GM19023 (cell line): Measurements from ENCODE around the gene C14orf180.

Source experiments
- ATAC-seq: cut with Tn5 transposase; IDR thresholded peaks from one replicate; pipeline ENCODE4 v1.9.1; 2021; ENCODE audit warnings: mild to moderate bottlenecking, moderate library complexity; ENCODE audit not compliant: unreplicated experiment

C14orf180 gene

GRCh38 chr14:104592292-104592672 is 12.7 kb downstream of the C14orf180 start:
- no peak for ATAC-seq

- no peak for ATAC-seq
Observed at GRCh38 chr14:104592785-104593184, 13.2 kb downstream of the C14orf180 start.

- no peak for ATAC-seq
Observed at GRCh38 chr14:104593241-104593701, 13.7 kb downstream of the C14orf180 start.

- ATAC-seq = no peak
Observed at GRCh38 chr14:104593710-104594136, 14.2 kb downstream of the C14orf180 start.

- no peak for ATAC-seq
Observed at GRCh38 chr14:104594310-104595046, 14.9 kb downstream of the C14orf180 start.

GRCh38 chr14:104595116-104595675 is 15.6 kb downstream of the C14orf180 start:
- no peak for ATAC-seq

GRCh38 chr14:104595911-104596450 is 16.4 kb downstream of the C14orf180 start:
- no peak for ATAC-seq

- no peak for ATAC-seq
Observed at GRCh38 chr14:104596451-104596918, 16.9 kb downstream of the C14orf180 start.

- no peak for ATAC-seq
Observed at GRCh38 chr14:104596927-104597351, 17.4 kb downstream of the C14orf180 start.

GRCh38 chr14:104597576-104597975 is 18.0 kb downstream of the C14orf180 start:
- no peak for ATAC-seq

GRCh38 chr14:104598039-104598909 is 18.7 kb downstream of the C14orf180 start:
- no peak for ATAC-seq

- no peak for ATAC-seq
Observed at GRCh38 chr14:104598910-104599273, 19.3 kb downstream of the C14orf180 start.

GRCh38 chr14:104599446-104599845 is 19.9 kb downstream of the C14orf180 start:
- ATAC-seq = no peak

GRCh38 chr14:104600141-104600643 is 20.6 kb downstream of the C14orf180 start:
- ATAC-seq = no peak

GRCh38 chr14:104600805-104601204 is 21.2 kb downstream of the C14orf180 start:
- ATAC-seq = no peak

GRCh38 chr14:104601786-104602185 is 22.2 kb downstream of the C14orf180 start:
- no peak for ATAC-seq

GRCh38 chr14:104602315-104602932 is 22.9 kb downstream of the C14orf180 start:
- ATAC-seq = no peak

- ATAC-seq = no peak
Observed at GRCh38 chr14:104602933-104603325, 23.4 kb downstream of the C14orf180 start.

- ATAC-seq = no peak
Observed at GRCh38 chr14:104603711-104604401, 24.3 kb downstream of the C14orf180 start.
